Activated CD4-positive, alpha-beta T cell treated with anti-CD3 and anti-CD28 coated beads, Interleukin-2, amount 10 ng/mL, durations not matched to agents 24 days and 14 days (primary cell): ENCODE data around the gene PTGIR. TPM values are rescaled to one million over a fixed set of nuclear protein-coding genes. Genes with fewer than 3 reads are reported as not detected.

Experiments used
- DNase-seq: peaks from one replicate; pipeline ENCODE4 v3.0.0; 2022
- H3K27ac Mint-ChIP-seq: one replicate; pipeline ENCODE4 v1.8.0; 2022; ENCODE audit warnings: mild to moderate bottlenecking, mixed read lengths
- H3K27me3 Mint-ChIP-seq: one replicate; pipeline ENCODE4 v1.8.0; 2022; ENCODE audit warnings: mixed read lengths
- H3K36me3 Mint-ChIP-seq: one replicate; pipeline ENCODE4 v1.8.0; 2022; ENCODE audit warnings: low read depth, mild to moderate bottlenecking, mixed read lengths
- H3K4me1 Mint-ChIP-seq: one replicate; pipeline ENCODE4 v1.8.0; 2021; ENCODE audit warnings: mixed read lengths
- H3K4me3 Mint-ChIP-seq: one replicate; pipeline ENCODE4 v1.8.0; 2022; ENCODE audit warnings: mild to moderate bottlenecking, moderate library complexity, mixed read lengths
- H3K9me3 Mint-ChIP-seq: one replicate; pipeline ENCODE4 v1.8.0; 2021; ENCODE audit warnings: mixed read lengths
- intact Hi-C: fragments of 100-400 bp; cut with micrococcal nuclease; formaldehyde crosslinking; loops from one replicate; pipeline ENCODE4 v1.15.1; 2023
- total RNA-seq: library from RNA; stranded (reverse); gene quantifications from 2 replicates; pipeline ENCODE4 v1.2.3, GENCODE V29; 2022

The PTGIR gene
- total RNA-seq, 1 donor from 2014 or later, result 194 TPM

GRCh38 chr19:46605356-46605821 is 19.5 kb downstream of the PTGIR start:
- H3K4me1 Mint-ChIP-seq, result peaks cover 25% of the 10 kb centered on the region
- H3K27ac Mint-ChIP-seq, result no peak overlapping the region
- no peaks in the 10 kb centered on the region for H3K27me3 Mint-ChIP-seq
- no peak overlapping the region for H3K4me3 Mint-ChIP-seq
- no peak for DNase-seq
- peaks cover 57% of the 10 kb centered on the region for H3K36me3 Mint-ChIP-seq
- intact Hi-C loops, result no loop called here
- H3K9me3 Mint-ChIP-seq, result no peaks in the 10 kb centered on the region

GRCh38 chr19:46604781-46605355 is 20.0 kb downstream of the PTGIR start:
- Mint-ChIP-seq H3K4me1 (peaks cover 28% of the 10 kb centered on the region), H3K36me3 (peaks cover 52% of the 10 kb centered on the region), H3K9me3 (peaks cover 3% of the 10 kb centered on the region), H3K27ac (no peak overlapping the region), H3K4me3 (no peak overlapping the region), H3K27me3 (no peaks in the 10 kb centered on the region)
- intact Hi-C loops, result loop anchor here (5.0 kb wide), 2 partner anchors 78 to 507 kb away; partner anchors contain the start of gene ZC3H4
- no peak for DNase-seq

GRCh38 chr19:46603752-46604231 is 21.1 kb downstream of the PTGIR start:
- Mint-ChIP-seq H3K27ac (peak overlapping the region; percentile 100), H3K36me3 (peaks cover 43% of the 10 kb centered on the region), H3K4me1 (peaks cover 23% of the 10 kb centered on the region), H3K4me3 (peak overlapping the region; percentile 97), H3K27me3 (no peaks in the 10 kb centered on the region), H3K9me3 (peaks cover 4% of the 10 kb centered on the region)
- no peak for DNase-seq
- intact Hi-C loops, result loop anchor here (1.0 to 5.0 kb wide), 4 partner anchors 8 to 509 kb away; partner anchors contain the start of gene ZC3H4

DNA sequence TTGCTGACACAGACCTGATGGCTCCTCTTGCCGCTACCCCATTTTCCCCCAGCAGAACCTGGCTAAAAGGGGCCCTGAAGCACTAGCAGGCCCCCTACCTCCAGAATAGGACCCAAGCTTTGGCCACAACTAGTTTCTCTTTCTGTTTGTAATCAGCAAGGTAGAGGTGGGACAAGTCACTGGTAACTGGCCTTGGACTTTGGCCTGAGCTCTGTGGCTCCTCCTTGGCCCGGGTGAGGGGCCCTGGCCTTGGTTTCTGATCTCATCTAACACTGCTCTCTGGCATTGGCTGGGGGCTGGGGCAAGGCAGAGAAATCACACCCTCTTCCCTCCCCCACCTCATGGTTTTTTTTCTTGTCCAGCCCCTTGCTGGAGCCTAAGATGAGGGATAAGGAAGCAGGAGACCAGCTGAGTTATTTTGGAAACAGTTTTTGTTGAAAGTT is 21.7 kb downstream of the PTGIR start:
- DNase-seq, result no peak
- Mint-ChIP-seq H3K36me3 (peaks cover 43% of the 10 kb centered on the region), H3K27ac (peak overlapping the region; percentile 100), H3K9me3 (peaks cover 8% of the 10 kb centered on the region), H3K27me3 (no peaks in the 10 kb centered on the region), H3K4me1 (peaks cover 23% of the 10 kb centered on the region), H3K4me3 (peak overlapping the region; percentile 97)
- intact Hi-C loops, result loop anchor here (1.0 to 5.0 kb wide), 4 partner anchors 8 to 509 kb away; partner anchors contain the start of gene ZC3H4

DNA sequence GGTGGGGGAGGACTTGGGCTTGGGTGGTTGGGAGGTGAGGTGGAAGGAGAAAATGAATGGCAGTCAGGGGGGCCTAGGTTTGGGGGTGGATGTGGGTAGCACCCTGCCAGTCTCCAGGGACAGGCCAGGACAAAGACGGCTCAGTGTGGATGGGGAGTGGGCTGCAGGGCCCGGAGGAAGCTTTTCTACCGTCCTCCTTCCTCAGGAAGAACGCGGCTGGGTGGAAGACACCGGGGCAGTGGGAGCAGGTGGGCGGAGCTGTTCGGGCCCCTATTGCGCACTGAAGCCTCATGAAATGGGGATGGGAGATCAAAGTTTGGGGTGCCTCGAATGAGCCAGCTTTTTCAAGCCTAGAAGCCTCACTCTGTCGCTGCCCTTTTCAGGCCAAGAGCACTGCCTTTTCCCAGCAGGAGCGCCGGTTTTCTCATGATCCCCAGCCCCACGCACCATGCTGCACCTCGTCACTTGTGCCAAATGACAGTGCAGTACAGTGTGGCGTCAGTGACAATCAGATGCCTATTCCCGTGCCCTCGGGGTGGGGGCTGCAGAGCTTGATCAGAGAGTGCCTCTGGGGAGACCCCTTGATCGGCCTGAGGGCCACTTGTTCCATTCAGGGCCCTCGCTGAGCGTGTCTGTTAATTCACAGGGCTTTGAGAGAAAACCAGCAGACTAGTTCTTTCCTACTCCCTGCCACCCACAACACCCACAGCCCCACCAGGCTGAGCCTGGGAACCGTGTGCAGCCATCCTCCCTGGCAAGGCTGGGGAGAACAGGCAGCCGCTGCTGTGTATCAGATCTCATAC is 22.3 kb downstream of the PTGIR start:
- Mint-ChIP-seq H3K4me1 (peaks cover 23% of the 10 kb centered on the region), H3K27ac (peak overlapping the region; percentile 100), H3K9me3 (peaks cover 14% of the 10 kb centered on the region), H3K36me3 (peaks cover 38% of the 10 kb centered on the region), H3K4me3 (peak overlapping the region; percentile 97), H3K27me3 (no peaks in the 10 kb centered on the region)
- intact Hi-C loops, result loop anchor here (1.0 to 5.0 kb wide), 4 partner anchors 9 to 510 kb away; partner anchors contain the start of gene ZC3H4
- peak; percentile 82 for DNase-seq

DNA sequence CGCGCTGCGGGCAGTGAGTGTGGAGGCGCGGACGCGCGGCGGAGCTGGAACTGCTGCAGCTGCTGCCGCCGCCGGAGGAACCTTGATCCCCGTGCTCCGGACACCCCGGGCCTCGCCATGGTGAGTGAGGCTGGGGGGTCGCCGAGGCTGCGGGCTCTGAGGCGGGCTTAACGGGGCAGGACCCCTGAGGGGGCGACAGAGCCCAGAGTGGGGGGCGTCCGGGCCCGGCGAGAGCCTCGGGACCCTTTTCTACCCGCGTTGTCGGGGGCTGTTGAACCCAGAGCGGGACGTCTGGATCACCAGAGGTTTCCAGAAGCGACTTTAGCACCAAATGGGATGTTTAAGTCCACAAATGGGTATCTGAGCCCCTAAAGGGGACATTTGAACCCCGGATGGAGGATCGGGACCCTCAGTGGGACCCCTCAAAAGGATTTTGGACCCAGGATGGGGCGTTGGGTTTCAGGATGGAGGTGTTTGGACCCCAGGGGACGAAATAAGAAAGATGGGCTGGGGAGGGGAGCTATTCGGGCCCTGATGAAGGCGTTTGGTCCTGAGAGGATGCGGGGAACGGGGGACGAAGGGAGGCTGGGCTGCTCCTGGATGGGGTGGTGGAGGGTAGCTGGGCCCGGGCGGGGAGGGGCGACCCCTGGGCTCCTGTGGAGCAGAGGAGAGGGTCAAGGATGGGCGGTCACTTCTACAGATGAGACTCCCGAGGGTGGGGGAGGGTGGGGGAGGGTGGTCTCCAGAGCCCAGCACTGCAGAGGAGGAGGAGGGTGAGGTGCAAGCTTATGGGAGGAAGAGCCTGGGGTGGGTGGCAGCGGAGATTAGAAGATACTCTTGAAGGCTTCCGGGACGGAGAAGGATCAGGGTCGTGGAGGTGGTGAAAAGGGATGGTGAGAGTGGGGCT is 23.3 kb downstream of the PTGIR start, which contains the start of gene CALM3:
TSS of gene CALM3 (plus strand) at position 13 of the 907 bp plus-strand sequence. CDS start at position 118, 105 bp downstream.
- DNase-seq, result peak; percentile 70
- H3K27me3 Mint-ChIP-seq, result no peaks in the 10 kb centered on the region
- intact Hi-C loops, result loop anchor here (2.0 to 5.0 kb wide), 4 partner anchors 15 to 699 kb away; partner anchors contain the start of genes MYPOP and ZC3H4
- peaks cover 30% of the 10 kb centered on the region for H3K36me3 Mint-ChIP-seq
- H3K27ac Mint-ChIP-seq, result peak within 1 kb of the TSS; percentile 100
- peaks cover 16% of the 10 kb centered on the region for H3K9me3 Mint-ChIP-seq
- peaks cover 22% of the 10 kb centered on the region for H3K4me1 Mint-ChIP-seq
- peak within 1 kb of the TSS; percentile 97 for H3K4me3 Mint-ChIP-seq

GRCh38 chr19:46600384-46601317 is 24.2 kb downstream of the PTGIR start:
- Mint-ChIP-seq H3K27me3 (no peaks in the 10 kb centered on the region), H3K4me3 (peak overlapping the region; percentile 97), H3K9me3 (peaks cover 16% of the 10 kb centered on the region), H3K36me3 (peaks cover 24% of the 10 kb centered on the region), H3K4me1 (peaks cover 18% of the 10 kb centered on the region), H3K27ac (peak overlapping the region; percentile 100)
- DNase-seq, result peak; percentile 99
- intact Hi-C loops, result loop anchor here (2.0 to 5.0 kb wide), 3 partner anchors 73 to 698 kb away; partner anchors contain the start of genes MYPOP and ZC3H4

DNA sequence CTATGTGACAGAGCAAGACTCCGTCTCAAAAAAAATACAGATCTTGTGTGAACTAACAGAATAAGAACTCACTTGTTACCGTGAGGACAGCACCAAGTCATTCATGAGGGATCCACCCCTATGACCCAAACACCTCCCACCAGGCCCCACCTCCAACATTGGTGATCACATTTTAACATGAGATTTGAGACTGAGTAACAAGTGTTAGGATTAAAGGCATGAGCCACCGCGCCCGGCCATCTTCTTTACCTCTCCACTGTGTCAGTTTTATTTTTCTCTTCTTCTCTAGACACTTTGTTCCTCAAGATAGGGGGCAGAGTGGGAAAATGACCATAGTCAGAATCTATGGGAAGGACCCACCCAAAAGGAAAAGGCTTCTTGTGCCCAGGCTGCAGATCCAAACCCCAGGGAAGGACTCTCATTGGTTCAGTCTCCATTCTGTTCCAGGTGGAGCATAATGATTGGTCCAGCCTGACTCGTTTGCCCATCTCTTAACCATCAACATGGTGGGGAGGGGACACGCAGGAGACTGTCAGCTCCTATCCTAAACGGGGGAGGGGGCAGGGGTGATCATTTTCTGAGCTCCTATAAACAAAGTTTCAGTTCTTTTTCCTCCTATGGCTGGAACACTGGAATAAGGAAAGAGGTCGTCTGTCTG is 25.0 kb downstream of the PTGIR start:
- no peaks in the 10 kb centered on the region for H3K27me3 Mint-ChIP-seq
- intact Hi-C loops, result loop anchor here (2.0 to 5.0 kb wide), 3 partner anchors 73 to 697 kb away; partner anchors contain the start of genes MYPOP and ZC3H4
- peak overlapping the region; percentile 97 for H3K4me3 Mint-ChIP-seq
- H3K9me3 Mint-ChIP-seq, result peaks cover 16% of the 10 kb centered on the region
- no peak for DNase-seq
- H3K4me1 Mint-ChIP-seq, result peaks cover 18% of the 10 kb centered on the region
- peak overlapping the region; percentile 100 for H3K27ac Mint-ChIP-seq
- peaks cover 23% of the 10 kb centered on the region for H3K36me3 Mint-ChIP-seq

GRCh38 chr19:46598372-46598917 is 26.4 kb downstream of the PTGIR start:
- DNase-seq, result no peak
- H3K9me3 Mint-ChIP-seq, result peaks cover 16% of the 10 kb centered on the region
- H3K4me1 Mint-ChIP-seq, result peaks cover 16% of the 10 kb centered on the region
- peaks cover 21% of the 10 kb centered on the region for H3K36me3 Mint-ChIP-seq
- H3K4me3 Mint-ChIP-seq, result no peak overlapping the region
- intact Hi-C loops, result no loop called here
- no peak overlapping the region for H3K27ac Mint-ChIP-seq
- H3K27me3 Mint-ChIP-seq, result no peaks in the 10 kb centered on the region

GRCh38 chr19:46596008-46596407 is 28.9 kb downstream of the PTGIR start:
- Mint-ChIP-seq H3K4me1 (peaks cover 8% of the 10 kb centered on the region), H3K36me3 (peaks cover 7% of the 10 kb centered on the region)

DNA sequence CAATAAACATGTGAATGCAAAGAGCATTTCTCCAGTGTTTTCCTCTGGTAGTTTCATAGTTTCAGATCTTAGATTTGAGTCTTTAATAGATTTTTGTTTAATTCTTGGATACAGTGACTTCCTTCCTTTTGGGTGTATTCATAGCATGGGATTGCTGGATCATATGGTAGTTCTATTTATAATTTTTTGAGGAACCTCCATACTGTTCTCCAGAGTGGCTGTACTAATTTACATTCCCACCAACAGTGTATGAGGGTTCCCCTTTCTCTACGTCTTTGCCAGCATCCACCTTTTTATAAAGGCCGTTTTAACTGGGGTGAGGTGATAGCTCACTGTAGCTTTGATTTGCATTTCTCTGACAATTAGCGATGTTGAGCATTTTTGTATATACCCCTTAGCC is 33.0 kb downstream of the PTGIR start:
- peaks cover 14% of the 10 kb centered on the region for H3K27me3 Mint-ChIP-seq
- H3K4me1 Mint-ChIP-seq, result no peaks in the 10 kb centered on the region
- no peak overlapping the region for H3K4me3 Mint-ChIP-seq
- no peak overlapping the region for H3K27ac Mint-ChIP-seq
- intact Hi-C loops, result no loop called here
- peaks cover under 1% of the 10 kb centered on the region for H3K9me3 Mint-ChIP-seq
- no peak for DNase-seq
- no peaks in the 10 kb centered on the region for H3K36me3 Mint-ChIP-seq

More at GRCh38 chr19:46596008-46596407, 28.9 kb downstream of the PTGIR start:
- Mint-ChIP-seq H3K27me3 (peaks cover 3% of the 10 kb centered on the region), H3K9me3 (peaks cover 16% of the 10 kb centered on the region), H3K27ac (no peak overlapping the region), H3K4me3 (no peak overlapping the region)
- DNase-seq, result no peak
- intact Hi-C loops, result no loop called here
